Stimulated activated CD8-positive, alpha-beta memory T cell treated with anti-CD3 and anti-CD28 coated beads, Interleukin-7, amount 100 ng/mL, for 24 hours (primary cell): Measurements from ENCODE around the gene DUS4L.

Experiments
- DNase-seq: peaks from one replicate; pipeline ENCODE4 v3.0.0-alpha.2; 2020; ENCODE audit warnings: low read depth

Gene DUS4L

DNA sequence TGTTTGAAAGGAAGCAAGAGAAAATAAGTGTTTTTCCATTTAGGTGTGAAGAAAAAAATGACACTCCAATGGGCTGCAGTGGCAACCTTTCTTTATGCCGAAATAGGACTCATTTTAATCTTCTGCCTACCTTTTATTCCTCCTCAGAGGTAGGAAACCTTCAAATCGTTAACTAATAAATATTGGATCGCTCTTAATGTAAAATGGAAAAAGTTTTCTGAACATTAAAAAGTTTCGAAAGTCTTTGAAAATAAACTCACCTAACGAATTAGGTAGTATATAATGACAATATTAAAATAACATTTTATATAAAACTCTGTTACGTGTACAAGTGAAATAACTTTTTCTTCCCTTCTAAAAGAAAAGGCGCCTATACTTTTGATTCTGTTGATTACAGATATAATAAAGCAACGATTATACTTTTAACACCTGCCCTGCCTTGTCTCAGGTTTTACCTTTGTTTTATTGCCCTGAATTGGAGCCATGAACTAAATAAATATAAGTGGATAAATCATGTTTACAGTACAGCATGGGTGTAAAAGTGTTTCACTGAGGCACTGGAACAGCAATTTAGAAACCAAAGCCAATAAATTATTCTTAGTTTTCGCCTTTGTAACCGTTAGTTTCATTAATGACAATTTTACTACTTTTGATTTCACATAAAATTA is 17.1 kb downstream of the DUS4L start:
- no peak for DNase-seq

DNA sequence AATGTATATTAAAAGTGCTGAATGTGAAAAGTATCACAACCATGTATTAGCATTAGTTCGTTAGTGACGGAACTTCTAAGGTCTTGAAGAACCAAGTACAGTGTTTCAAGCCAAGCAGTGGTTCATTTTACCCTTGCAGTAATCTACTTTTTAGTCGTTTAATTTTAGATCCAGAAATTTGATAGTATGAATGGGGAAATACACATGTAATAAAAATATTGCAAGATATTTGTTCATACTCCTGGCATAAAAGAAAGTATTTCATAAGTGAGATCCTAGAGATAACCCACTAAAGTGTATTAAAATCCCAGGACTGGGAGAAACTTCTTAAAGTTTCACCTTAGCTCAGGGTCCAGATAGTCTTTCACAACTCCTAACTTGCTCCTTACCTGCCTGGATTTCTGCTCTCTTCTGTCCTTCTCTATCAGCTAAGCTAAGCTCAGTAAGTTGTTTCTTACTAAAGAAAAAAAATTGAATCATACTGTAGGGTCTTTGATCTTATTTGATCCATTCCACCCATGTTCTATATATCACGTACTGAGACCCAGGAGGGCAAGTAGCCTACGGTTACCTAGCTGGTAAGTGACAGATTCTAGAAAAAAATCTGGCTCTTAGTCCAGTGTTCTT is 17.7 kb downstream of the DUS4L start:
- no peak for DNase-seq

- DNase-seq = no peak
Observed at GRCh38 chr7:107582875-107583274, 19.1 kb downstream of the DUS4L start.

DNA sequence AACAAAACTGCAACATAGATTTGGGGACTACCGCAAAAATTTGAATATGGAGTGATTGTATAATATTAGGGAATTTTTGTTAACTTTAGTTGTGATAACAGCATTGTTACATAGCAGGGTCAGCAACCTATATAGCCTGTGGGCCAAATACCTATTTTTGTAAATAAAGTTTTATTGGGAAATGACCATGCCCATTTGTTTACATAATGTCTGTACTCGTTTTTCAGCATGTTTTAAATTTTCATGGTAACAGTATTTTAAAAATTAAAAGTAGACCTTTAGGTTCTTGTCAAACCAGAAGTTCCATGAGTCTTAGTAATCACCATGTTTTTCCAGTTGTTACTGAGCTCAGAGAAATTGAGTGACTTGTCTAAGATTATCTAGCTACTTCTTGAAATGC is 20.9 kb downstream of the DUS4L start:
- DNase-seq = no peak

GRCh38 chr7:107588529-107589130 is 24.9 kb downstream of the DUS4L start:
- no peak for DNase-seq

DNA sequence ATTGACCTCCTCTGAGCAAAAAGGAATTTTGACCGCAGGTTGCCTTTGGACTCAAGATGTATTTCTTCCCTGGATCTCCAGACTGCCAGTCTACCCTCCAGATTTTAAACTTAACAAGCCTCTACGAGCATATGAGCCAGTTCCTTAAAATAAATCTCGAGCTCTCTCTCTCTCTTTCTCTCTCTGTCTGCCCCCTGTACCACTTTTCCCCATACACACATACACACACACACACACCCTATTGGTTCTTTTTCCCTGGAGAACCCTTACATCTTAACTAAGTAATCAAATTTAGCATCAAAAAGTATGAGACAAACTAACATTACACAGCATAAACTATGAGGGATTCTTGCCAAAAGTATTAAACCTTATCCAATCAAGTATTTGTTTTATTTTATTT is 27.6 kb downstream of the DUS4L start:
- DNase-seq = no peak

DNA sequence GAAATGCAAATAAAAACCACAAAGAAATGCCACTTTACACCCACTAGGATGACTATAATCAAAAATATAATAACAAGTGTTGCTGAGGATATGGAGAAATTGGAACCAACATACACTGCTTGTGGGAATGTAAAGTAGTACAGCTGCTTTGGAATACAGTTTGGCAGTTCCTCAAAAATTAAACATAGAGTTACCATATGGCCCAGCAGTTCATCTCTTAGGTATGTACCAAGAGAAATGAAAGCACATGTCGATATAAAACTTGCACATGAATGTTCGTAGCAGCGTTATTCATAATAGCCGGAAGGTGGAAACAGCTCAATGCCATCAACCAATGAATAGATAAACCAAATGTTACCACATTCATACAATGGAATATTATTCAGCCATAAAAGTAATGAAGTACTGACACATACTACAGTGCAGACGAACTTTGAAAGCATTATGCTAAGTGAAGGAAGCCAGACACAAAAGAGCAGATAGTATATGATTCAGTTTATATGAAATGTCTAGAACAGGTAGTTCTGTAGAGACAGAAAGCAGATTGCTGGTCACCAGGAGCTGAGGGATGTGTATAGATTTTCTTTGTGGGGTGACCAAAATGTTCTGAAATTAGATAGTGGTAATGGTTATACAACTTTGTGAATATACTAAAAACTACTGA is 28.7 kb downstream of the DUS4L start:
- DNase-seq = no peak

- no peak for DNase-seq
Observed at GRCh38 chr7:107593025-107593410, 29.2 kb downstream of the DUS4L start.

- no peak for DNase-seq
Observed at GRCh38 chr7:107594961-107595737, 31.4 kb downstream of the DUS4L start.

- no peak for DNase-seq
Observed at GRCh38 chr7:107596881-107597581, 33.3 kb downstream of the DUS4L start.

- no peak for DNase-seq
Observed at GRCh38 chr7:107597582-107597916, 33.8 kb downstream of the DUS4L start.

- no peak for DNase-seq
Observed at GRCh38 chr7:107597953-107598352, 34.2 kb downstream of the DUS4L start.

DNA sequence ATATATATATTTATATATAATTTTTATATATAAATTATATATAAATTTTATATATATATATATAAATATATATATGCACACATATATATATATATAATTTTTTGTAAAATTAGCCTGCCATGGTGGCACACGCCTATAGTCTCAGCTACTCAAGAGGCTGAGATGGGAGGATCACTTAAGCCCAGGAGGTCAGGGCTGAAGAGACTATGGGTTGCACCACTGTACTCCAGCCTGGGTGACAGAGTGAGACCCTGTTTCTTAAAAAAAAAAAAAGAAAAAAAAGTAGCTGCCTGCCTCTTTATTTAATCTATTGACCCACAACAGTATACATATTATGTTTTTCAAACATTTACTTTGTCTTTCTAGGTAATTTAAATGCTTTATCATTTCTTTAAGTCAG is 35.5 kb downstream of the DUS4L start:
- DNase-seq = no peak

DNA sequence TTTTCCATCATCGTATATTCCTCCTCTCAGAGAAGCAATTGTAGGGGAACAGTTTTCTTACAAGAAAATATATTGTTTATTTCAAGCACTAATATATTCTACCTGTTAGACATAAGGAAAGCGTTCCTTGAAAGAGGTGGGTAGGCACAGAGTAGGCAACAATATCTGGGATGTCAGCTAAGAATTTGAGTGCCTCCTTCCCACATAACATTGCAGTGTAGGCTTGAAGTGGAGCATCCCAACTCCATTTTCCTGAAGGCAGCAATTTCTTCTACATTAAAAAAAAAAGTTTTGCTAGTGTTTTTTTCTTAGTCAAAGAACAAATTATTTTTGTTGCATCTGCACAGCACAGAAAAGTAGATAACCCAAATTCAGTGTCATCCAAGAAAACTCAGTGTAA is 37.0 kb downstream of the DUS4L start:
- DNase-seq = no peak

- DNase-seq = no peak
Observed at GRCh38 chr7:107605218-107605815, 41.5 kb downstream of the DUS4L start.

- no peak for DNase-seq
Observed at GRCh38 chr7:107606303-107606702, 42.5 kb downstream of the DUS4L start.

DNA sequence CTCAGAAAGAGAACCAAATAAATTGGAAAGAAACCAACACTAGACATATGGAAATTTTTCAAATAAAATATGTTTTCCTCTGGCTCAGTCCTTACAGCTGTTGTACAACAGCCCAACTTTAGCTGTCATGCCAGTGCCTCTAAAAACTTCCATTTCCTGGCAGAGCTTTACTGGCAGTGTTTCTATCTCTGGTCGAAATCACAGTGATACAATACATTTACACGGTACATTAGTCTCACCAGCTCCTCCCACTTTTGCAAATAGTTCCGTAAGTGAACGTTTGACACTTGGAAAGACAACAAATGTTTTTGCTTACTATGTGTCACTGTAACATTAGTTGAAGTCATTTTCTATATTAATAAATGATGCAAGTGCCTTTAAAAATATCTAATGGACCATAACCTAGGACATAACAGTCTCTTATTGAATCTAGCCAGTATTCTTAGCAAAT is 46.1 kb downstream of the DUS4L start:
- no peak for DNase-seq

GRCh38 chr7:107610323-107610722 is 46.6 kb downstream of the DUS4L start:
- no peak for DNase-seq

DNA sequence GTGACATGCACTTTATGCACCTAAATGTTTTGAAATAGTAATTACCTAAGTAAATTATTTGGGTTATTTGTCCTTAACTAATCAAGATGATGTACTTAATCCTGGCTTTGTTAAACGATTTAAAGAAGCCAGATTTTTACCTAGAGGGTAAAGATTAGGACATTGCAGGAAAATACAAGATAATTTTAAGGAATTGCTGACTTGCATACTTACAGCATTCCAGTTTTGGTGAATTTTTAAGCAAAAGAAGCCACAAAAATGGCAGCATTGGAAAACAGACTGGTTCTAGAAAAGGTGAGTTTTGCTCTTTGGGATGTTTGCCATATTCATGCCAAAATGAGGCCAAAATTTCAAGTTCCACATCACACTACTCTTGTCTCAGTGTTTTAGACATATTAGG is 49.7 kb downstream of the DUS4L start:
- no peak for DNase-seq

DNA sequence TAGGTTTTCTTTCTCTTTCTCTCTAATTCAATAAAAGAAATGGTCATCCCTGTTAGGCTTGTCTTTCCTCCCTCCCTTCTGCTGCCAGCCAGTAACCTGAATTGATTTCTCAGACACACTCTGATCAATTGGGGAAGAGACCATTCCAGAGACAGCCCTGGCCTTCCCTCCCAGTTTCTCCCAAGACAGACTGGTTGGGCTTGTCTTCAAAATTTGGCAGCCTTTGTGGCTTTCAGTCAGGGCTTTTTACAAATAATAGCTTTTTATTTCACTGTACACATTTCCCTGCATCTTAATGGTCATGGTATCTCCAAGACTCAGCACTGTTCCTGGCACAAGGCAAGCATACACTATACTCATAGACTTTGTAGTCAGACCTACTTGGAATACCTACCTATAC is 50.2 kb downstream of the DUS4L start:
- DNase-seq = no peak

DNA sequence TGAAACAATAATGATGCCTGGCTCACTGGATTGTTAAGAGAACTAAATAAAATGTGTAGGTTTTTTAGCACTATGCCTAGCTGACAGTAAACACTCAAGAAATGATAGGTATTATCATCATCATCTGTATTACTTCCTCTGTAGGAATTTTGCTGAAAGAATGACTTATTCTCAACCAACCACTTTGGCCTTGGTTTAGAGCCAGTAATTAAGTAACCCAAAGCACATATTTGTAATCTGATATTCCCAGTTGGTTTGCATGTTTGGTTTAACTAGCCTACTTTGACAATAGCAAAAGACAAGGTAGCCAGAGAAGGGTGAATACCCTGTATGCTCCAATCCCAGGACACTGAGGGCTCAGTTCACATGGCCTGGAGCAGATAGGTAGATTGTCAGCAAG is 50.7 kb downstream of the DUS4L start:
- no peak for DNase-seq
